Endothelial cell of hepatic sinusoid (primary cell): ENCODE measurements around the gene GPS1.

Source experiments
- in situ Hi-C: cut with HindIII; loops from 2 replicates; pipeline ENCODE4 v1.10.0; 2017; ENCODE audit warnings: low sequenced_read_pairs

Gene GPS1

GRCh38 chr17:82054351-82055022 lies 2.8 kb downstream of the GPS1 start:
- in situ Hi-C loops: loop anchor here (10.0 kb wide), 2 partner anchors 80 to 150 kb away; no protein-coding TSS in a partner anchor

- in situ Hi-C loops: loop anchor here (10.0 kb wide), 2 partner anchors 80 to 150 kb away; no protein-coding TSS in a partner anchor
These were observed 3.6 kb downstream of the GPS1 start for GRCh38 chr17:82055023-82055964.

GRCh38 chr17:82055965-82056728 lies 4.4 kb downstream of the GPS1 start:
- in situ Hi-C loops: loop anchor here (10.0 kb wide), 2 partner anchors 79 to 149 kb away; no protein-coding TSS in a partner anchor

- in situ Hi-C loops: loop anchor here (10.0 kb wide), 2 partner anchors 78 to 148 kb away; no protein-coding TSS in a partner anchor
These were observed 5.3 kb downstream of the GPS1 start for GRCh38 chr17:82056729-82057621.

GRCh38 chr17:82058230-82058854 lies 6.6 kb downstream of the GPS1 start:
- in situ Hi-C loops: loop anchor here (10.0 kb wide), 2 partner anchors 76 to 146 kb away; no protein-coding TSS in a partner anchor

- in situ Hi-C loops: loop anchor here (10.0 kb wide), 2 partner anchors 76 to 146 kb away; no protein-coding TSS in a partner anchor
These were observed 7.2 kb downstream of the GPS1 start for GRCh38 chr17:82058855-82059249.

GRCh38 chr17:82059272-82060000 lies 7.7 kb downstream of the GPS1 start:
- in situ Hi-C loops: loop anchor here (10.0 kb wide), 2 partner anchors 75 to 145 kb away; no protein-coding TSS in a partner anchor

GRCh38 chr17:82060001-82060380 lies 8.3 kb downstream of the GPS1 start:
- in situ Hi-C loops: no loop called here

- in situ Hi-C loops: no loop called here
These were observed 8.9 kb downstream of the GPS1 start for GRCh38 chr17:82060614-82061013.

- in situ Hi-C loops: no loop called here
These were observed 9.6 kb downstream of the GPS1 start for GRCh38 chr17:82061047-82061925.

GRCh38 chr17:82062076-82062983 lies 10.6 kb downstream of the GPS1 start:
- in situ Hi-C loops: no loop called here

GRCh38 chr17:82062984-82063368 lies 11.3 kb downstream of the GPS1 start:
- in situ Hi-C loops: no loop called here

- in situ Hi-C loops: no loop called here
These were observed 12.0 kb downstream of the GPS1 start for GRCh38 chr17:82063424-82064415.

GRCh38 chr17:82064433-82065192 lies 12.9 kb downstream of the GPS1 start:
- in situ Hi-C loops: no loop called here

- in situ Hi-C loops: no loop called here
These were observed 13.5 kb downstream of the GPS1 start for GRCh38 chr17:82065193-82065637.
